ENCODE measurements around the gene CD207.
"Not testable (repeated sequence)": the region's sequence is repeated elsewhere in the genome, so short reads cannot be mapped to it uniquely, and the experiment has no call there.

DNA sequence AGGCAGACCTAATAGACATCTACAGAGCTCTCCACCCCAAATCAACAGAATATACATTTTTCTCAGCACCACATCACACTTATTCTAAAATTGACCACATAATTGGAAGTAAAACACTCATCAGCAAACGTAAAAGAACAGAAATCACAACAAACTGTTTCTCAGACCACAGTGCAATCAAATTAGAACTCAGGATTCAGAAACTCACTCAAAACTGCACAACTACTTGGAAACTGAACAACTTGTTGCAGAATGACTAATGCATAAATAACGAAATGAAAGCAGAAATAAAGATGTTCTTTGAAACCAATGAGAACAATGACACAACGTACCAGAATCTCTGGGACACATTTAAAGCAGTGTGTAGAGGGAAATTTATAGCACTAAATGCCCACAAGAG lies 42.9 kb upstream of the CD207 start:
- TF ChIP-seq, protein P1, sequence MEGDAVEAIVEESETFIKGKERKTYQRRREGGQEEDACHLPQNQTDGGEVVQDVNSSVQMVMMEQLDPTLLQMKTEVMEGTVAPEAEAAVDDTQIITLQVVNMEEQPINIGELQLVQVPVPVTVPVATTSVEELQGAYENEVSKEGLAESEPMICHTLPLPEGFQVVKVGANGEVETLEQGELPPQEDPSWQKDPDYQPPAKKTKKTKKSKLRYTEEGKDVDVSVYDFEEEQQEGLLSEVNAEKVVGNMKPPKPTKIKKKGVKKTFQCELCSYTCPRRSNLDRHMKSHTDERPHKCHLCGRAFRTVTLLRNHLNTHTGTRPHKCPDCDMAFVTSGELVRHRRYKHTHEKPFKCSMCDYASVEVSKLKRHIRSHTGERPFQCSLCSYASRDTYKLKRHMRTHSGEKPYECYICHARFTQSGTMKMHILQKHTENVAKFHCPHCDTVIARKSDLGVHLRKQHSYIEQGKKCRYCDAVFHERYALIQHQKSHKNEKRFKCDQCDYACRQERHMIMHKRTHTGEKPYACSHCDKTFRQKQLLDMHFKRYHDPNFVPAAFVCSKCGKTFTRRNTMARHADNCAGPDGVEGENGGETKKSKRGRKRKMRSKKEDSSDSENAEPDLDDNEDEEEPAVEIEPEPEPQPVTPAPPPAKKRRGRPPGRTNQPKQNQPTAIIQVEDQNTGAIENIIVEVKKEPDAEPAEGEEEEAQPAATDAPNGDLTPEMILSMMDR (IDR thresholded peaks at IDR 0.05), result not testable (repeated sequence)
- not testable (repeated sequence) for TF ChIP-seq EZH2 (IDR thresholded peaks at IDR 0.05)
